DMS 273 (cell line): Measurements from ENCODE around the gene CENPL.
A peak's percentile ranks its signal among the peaks of the same experiment; 100 is the strongest.
"Not testable (repeated sequence)": the region's sequence is repeated elsewhere in the genome, so short reads cannot be mapped to it uniquely, and the experiment has no call there.

Experiments
- DNase-seq: peaks from one replicate; lab custom pipeline; 2025; ENCODE audit not compliant: unreplicated experiment; lab: John Stamatoyannopoulos, UW

Gene CENPL

DNA sequence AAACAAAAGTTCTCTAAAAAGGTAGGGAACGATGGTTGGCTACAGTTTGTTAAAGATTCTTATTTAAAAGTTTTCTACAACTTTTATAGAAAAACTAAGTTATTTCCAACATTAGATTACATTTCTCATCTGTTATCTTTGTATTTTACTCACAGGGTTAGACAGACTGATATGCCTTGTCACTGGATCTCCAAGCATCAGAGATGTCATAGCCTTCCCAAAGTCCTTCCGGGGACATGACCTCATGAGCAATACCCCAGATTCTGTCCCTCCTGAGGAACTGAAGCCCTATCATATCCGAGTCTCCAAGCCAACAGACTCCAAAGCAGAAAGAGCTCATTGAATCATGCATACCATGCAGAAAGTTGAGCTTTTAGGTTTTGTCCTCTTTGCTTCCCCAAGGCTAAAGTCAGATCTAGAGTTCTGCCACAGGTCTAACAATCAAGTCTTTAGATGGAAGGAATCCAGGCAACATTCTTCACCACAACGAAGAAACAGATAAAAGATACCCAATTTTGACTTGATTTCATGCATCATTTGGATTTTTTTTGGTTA is 32.8 kb upstream of the CENPL start:
- DNase-seq = peak; percentile 26

DNA sequence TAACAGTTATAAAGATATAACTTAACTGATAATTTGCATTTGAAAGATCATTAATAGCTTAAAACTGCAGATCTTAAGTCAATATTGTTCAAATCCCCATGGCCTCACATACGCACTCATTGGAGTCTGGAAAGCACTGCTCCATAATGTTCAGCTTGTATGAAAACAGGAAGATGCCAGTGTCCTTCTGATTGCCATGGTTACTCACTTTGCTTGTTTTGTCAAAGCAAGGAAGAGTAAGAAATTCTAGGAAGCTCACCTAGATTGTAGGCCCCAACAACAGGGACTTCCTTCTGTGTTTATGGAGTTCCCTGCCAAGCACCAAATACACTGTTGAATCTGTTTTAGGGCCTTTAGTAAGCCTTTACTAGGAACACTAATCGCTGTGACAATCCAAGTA is 32.2 kb upstream of the CENPL start:
- peak; percentile 22 for DNase-seq

DNA sequence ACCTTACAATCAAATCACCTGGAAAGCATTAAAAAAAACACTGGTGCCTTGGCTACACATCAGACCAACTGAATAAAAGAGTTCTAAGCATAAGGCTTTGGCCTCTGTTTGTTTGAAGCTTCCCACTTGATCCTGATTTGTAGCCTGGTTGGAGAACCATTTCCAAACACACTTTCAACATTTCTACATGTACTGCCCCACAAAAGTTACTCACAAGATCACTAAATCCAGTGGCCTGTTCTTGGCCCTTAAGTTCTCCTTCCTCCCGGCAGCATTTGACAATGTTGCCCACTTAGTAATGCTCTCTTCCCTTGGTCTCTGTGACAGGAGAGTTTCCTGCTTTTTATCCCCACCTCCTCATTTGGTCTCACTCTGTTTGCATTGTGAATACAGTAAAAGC is 31.3 kb upstream of the CENPL start:
- peak; percentile 14 for DNase-seq

DNA sequence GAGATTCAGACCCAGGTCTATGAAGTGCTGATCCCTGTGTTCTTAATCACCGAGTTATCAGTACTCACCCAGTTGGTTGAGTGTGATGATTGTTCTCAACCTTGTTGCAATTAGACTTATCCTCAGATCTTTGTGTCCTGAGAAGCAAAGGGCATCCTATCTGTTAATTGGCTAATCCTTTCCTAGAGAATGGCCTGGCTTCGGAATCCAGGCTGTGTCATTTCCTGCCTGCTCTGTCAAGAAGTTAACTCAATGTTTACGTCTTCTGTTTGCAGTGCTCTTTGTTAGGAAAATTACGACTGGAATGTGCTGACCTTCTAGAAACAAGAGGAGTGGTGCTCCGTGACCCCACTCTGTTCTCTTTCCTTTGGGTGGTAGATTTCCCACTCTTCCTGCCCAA is 28.4 kb upstream of the CENPL start:
- no peak for DNase-seq

GRCh38 chr1:173852105-173852504 is 27.4 kb upstream of the CENPL start:
- DNase-seq = no peak

- DNase-seq = no peak
These were observed 8.1 kb upstream of the CENPL start for GRCh38 chr1:173832748-173833147.

GRCh38 chr1:173827611-173828010 is 2.9 kb upstream of the CENPL start:
- DNase-seq = no peak

- no peak for DNase-seq
These were observed 835 bp downstream of the CENPL start for GRCh38 chr1:173823781-173824314.

DNA sequence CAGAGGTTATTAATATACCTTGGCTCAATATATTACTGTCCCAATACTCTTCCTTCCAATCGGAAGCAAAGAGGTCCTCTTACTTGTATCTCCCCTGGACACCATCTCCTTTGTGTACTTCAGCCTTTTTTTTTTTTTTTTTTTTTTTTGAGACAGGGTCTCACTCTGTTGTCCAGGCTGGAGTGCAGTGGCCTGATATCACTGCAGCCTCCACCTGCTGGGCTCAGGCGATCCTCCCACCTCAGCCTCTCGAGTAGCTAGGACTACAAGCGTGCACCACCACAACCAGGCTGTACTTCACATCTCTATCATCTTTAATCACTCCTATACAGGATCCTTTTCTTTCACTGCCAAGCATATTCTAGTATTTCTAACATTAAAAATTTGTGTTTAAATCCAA is 3.0 kb downstream of the CENPL start:
- DNase-seq = no peak

- DNase-seq = no peak
These were observed 6.2 kb downstream of the CENPL start for GRCh38 chr1:173818459-173818858.

DNA sequence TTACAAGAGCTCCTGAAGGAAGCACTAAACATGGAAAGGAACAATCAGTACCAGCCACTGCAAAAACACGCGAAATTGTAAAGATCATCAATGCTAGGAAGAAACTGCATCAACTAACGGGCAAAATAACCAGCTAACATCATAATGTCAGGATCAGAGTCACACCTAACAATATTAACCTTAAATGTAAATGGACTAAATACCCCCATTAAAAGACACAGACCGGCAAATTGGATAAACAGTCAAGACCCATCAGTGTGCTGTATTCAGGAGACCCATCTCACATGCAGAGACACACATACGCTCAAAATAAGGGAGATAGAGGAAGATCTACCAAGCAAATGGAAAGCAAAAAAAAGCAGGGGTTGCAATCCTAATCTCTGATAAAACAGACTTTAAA is 11.0 kb downstream of the CENPL start:
- not testable (repeated sequence) for DNase-seq

DNA sequence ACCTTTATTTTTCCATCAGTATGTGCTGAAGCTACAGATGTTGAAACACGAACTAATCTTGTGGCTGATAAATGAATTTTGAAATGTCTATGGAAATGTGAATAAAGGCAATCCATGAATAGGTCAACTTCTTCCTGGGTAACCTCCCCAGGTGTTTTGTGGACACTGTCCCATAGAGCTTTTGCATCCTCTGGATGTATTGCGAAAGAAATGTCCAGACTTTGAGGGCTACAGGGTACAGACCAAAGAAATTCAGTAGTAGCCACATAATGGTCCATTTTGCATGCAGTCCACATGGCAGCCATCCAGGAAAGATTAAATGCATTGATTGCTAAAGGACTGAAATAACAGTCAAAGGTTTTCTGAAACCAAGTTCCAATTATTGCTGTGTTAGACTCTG is 21.7 kb downstream of the CENPL start:
- DNase-seq = no peak

GRCh38 chr1:173799995-173800394 is 24.7 kb downstream of the CENPL start:
- DNase-seq = not testable (repeated sequence)

DNA sequence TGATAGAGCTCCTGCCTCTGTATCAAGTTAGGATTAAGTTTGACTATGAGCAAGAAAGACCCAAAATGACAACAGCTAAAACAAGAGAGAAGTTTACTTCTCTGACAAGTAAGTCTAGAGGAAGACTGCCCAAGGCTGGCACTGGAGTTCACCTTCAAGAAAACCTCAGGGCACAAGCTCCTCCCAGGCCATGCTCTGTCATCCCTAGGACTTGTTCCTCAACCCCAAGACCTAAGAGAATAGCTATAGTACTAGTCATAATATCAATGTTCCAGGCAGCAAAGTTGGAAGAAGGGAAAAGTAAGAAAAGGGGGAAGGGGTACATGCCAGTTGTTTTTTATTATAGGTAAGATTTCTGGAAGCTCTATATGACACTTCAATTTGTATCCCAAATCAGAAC is 26.6 kb downstream of the CENPL start:
- DNase-seq = no peak

- no peak for DNase-seq
These were observed 34.8 kb downstream of the CENPL start for GRCh38 chr1:173789841-173790240.

DNA sequence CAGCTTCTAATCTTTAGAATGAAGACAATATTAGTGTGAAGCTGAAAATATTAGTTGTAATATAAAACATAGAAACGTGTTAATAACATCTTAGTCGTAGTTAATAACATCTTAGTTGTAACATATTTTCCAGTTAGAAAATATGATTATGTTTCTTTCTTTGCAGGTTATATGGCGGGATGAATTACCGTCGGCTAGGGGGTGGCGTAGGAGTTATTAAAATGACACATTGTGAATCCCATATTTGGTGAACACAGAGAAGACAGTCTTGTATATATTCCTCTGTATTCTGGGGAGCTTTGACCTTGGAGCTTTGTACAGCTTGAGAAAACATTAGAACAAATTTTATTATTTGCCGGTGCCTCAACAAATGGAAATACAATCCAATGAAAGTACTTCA is 39.7 kb downstream of the CENPL start:
- no peak for DNase-seq

DNA sequence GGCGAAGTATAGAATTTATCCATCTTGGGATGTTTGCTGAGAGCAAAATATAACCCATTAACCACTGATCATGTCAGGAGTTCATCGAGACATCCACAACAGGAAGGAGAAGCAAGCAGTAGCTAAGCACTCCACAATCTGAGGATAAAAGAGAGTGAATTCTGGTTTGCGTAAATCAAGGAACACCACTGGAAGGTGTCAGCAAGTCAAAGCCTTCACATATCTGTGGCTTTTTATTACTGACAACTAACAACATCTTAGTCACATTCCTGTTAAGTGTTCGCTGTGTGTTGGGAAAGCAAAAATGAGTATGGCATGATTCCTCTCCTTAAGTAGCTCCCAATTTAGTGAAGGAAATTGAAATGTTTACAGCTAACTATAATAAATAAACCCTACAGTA is 44.7 kb downstream of the CENPL start:
- no peak for DNase-seq

- no peak for DNase-seq
These were observed 49.0 kb downstream of the CENPL start for GRCh38 chr1:173775578-173776226.

DNA sequence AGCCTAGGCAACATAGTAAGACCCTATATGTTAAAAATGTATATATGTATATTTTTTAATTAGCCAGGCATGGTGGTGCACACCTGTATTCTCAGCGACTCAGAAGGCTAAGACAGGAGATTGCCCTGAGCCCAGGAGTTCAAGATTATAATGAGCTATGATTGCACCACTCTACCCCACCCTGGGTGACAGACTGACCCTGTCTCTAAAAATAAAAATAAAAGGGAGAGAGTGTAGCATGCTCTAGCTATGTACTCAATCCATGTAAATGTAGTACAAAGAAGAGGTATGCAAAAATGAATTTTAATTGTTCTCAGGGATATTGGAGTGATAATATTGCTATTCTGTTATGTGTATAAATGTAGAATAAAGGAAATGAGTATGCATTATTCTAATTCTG is 53.1 kb downstream of the CENPL start:
- DNase-seq = no peak

DNA sequence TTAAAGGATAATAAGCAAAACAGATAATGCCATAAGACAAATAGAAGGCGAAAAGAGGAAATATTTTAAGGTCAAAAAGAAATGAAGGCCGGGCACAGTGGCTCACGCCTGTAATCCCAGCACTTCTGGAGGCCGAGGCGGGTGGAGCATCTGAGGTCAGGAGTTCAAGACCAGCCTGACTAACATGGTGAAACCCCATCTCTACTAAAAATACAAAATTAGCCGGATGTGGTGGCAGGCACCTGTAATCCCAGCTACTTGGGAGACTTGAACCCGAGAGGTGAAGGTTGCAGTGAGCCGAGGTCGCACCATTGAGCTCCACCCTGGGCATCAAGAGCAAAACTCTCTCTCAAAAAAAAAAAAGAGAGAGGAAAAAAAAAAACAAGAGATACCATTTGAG is 54.4 kb downstream of the CENPL start:
- DNase-seq = not testable (repeated sequence)

DNA sequence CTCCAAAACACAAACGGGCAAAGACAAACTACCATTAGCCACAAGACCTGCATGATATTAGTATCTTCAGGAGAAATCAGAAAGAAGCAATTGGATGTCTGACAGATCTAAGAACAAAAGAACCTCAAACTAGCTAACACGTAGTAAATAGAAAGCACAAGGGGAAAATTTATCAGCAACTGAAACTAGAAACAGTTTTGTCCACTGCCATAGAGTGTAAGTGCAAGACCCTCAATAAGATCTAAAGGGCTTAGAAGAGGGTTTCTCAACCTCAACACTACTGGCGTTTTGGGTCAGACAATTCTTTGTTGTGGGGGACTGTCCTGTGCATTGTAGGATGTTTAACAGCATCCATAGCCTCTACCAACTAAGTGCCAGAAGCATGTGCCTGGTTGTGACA is 55.9 kb downstream of the CENPL start:
- DNase-seq = no peak

DNA sequence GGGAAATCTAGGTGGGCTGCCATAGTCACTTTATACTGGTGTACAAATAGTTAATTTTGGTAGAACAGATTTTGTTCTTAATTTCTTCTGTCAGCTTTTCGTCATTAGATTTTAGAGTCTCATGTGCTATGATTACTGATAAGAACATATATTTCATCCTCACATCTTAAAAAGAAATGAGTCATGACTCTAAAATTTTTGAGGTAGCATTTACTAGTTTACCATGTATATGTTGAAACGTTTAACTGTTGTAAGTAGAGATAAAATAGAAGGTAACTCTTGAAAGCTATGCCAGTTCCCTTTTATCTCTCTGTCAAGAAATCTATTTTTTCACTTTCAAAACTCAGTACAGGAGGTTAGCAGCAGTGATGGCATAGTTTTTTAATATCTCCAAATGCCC is 56.5 kb downstream of the CENPL start:
- DNase-seq = no peak

GRCh38 chr1:173764331-173764730 is 60.4 kb downstream of the CENPL start:
- DNase-seq = not testable (repeated sequence)
